ENCODE data around the gene TIMP2. TPM values are rescaled to one million over a fixed set of nuclear protein-coding genes. Genes with fewer than 3 reads are reported as not detected.
"Not testable (repeated sequence)": the region's sequence is repeated elsewhere in the genome, so short reads cannot be mapped to it uniquely, and the experiment has no call there.

Gene TIMP2, protein sequence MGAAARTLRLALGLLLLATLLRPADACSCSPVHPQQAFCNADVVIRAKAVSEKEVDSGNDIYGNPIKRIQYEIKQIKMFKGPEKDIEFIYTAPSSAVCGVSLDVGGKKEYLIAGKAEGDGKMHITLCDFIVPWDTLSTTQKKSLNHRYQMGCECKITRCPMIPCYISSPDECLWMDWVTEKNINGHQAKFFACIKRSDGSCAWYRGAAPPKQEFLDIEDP
- 1.8 and 2.3 TPM in 2 replicates for total RNA-seq

DNA sequence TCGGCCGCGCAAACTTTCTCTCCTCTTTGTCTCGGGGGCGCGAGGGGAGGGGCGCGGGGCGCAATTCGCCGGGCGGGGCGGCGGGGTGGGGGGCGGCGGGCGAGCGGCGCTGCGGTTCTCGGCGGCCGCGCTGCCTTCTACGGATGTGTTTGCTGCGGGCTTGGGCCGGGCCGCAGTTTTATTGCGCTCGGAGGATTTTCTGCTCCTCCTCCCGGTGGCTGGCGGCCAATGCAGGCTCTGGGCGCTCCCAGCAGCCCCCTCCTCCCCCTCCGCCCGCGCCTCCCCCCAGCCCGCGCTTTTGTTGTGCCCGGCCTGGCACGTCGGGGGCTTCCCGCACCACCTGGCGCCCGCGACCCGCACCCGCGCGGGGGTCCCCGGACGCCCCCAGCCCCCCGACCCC is at the start of gene TIMP2:
Gene TIMP2, minus strand, starts transcription at position 154 of the 400 bp plus-strand sequence. CDS start 299 bp downstream, outside the sequence.
- intact Hi-C loops (cut with micrococcal nuclease): loop anchor here (1.0 to 5.0 kb wide), 3 partner anchors 35 to 60 kb away; no protein-coding TSS in a partner anchor

DNA sequence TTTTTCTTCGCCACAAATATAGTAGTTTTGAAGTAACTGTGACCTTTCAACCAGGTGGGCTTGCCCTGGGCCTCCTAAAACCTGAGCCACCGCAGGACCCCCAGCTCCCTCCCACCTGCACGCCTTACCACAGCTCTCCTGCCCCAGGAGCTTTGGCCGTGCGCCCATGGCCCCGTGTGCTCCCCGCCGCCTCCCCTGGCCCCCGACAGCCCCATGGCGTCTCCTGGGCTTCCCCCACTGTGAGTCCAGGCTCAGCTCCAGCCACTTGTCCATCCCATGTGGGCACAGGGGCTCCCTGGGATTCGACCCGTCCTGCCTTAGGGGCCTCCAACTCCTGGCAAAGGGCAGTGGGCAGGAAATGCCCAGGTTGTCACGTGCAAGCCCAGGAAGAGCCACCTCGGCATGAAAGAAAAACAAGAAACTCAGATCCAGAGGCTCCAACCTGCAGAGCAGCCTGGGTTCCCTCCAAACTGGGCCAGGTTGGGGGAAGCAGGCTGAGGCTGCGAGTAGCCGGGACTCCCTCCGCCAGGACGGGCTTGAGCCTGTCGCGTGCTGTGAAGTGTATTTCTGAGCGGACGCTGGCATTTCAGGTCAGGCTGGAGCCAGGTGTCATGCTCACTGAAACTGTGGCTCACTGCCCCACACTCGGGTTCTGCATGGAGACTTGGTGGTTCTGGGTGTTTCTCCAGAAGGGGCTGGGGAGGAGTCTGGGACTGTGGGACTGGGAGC is 48.8 kb upstream of the TIMP2 start:
- intact Hi-C loops (cut with micrococcal nuclease): loop anchor here (5.0 to 10.0 kb wide), 3 partner anchors 47 to 809 kb away; partner anchors contain the start of genes SYNGR2 and TIMP2

DNA sequence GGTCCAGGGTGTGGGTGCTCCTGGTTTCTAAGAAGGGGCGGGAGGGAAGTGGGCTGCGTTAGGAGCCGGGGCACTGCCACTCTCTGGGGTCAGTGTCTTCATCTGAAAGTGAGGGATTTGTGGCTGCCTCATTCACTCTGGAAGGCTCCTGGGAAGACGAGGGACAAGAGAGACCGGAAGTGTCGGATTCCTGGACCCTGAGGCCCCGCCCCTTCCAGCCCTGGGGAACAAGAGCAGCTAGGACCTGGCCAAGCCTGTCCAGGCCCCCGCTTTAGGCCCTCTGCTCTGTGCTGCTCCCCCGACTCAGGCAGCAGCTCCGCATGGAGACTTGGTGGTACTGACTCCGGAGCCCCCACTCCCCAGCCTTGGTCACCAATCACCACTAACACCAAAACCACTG is 48.0 kb upstream of the TIMP2 start:
- intact Hi-C loops (cut with micrococcal nuclease): loop anchor here (5.0 to 10.0 kb wide), 3 partner anchors 46 to 808 kb away; partner anchors contain the start of genes SYNGR2 and TIMP2

DNA sequence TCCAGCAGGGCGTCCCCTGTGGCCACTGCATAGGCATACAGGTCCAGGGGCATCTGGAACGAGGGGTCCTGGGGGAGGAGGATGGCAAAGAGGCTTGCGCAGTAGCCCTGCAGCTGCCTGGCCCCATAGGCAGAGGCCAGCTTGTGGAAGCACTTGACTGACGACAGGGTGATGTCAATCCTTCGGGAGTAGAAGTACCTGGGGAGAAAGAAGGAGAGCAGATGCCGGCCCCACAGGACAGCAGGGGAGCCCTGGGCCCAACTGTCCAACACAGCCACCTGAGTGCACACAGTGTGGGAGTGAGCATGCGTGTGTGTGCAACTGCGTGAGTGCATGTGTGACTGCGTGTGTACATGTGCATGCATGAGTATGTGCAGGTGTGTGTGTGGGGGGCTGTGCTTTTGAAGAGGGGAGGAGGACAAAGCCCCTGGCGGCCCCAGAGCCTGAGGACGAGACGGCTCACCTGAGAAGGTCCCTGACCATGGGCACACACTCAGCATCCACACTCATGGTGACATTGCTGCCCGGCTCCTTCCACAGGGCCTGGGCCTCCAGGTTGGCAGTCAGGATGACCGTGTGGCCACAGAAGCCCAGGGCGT is 47.4 kb upstream of the TIMP2 start:
- intact Hi-C loops (cut with micrococcal nuclease): loop anchor here (5.0 to 10.0 kb wide), 3 partner anchors 45 to 808 kb away; partner anchors contain the start of genes SYNGR2 and TIMP2

DNA sequence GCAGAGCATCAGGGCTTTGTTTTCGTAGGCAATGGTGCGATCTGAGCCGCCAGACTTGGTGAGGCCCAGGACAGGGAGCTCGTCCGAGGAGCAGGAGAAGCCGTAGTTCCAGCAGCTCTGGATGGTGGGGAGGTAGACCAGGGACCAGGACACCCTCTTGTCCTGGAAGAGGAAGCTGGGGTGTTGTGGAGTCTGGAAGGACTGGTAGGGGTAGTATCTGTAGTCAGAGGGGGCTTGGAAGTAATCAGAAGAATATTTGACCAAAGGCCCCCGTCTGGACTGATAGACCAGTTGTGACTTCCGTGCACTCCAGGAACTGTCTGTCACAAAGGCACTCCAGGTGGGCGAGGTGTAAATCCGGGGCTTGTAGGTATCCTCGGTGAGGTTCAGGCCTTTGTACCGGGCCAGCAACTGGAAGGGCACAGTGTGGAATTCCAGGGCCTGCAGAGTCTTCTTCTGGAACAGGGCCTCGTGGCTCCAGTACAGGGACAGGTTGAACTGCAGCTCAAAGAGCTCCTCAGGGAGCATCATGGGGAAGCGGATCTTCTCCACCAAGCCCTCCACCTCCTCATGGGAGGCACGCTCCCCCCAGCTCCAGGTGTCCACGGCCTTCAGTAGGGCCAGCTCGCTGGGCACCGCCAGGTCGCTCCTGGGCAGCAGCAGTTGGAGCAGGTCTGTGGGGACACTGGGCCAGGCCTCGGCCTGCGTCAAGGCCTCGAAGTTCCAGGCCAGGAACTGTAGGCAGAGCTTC is 46.7 kb upstream of the TIMP2 start:
- intact Hi-C loops (cut with micrococcal nuclease): loop anchor here (1.0 to 10.0 kb wide), 5 partner anchors 45 to 807 kb away; partner anchors contain the start of genes SYNGR2 and TIMP2

DNA sequence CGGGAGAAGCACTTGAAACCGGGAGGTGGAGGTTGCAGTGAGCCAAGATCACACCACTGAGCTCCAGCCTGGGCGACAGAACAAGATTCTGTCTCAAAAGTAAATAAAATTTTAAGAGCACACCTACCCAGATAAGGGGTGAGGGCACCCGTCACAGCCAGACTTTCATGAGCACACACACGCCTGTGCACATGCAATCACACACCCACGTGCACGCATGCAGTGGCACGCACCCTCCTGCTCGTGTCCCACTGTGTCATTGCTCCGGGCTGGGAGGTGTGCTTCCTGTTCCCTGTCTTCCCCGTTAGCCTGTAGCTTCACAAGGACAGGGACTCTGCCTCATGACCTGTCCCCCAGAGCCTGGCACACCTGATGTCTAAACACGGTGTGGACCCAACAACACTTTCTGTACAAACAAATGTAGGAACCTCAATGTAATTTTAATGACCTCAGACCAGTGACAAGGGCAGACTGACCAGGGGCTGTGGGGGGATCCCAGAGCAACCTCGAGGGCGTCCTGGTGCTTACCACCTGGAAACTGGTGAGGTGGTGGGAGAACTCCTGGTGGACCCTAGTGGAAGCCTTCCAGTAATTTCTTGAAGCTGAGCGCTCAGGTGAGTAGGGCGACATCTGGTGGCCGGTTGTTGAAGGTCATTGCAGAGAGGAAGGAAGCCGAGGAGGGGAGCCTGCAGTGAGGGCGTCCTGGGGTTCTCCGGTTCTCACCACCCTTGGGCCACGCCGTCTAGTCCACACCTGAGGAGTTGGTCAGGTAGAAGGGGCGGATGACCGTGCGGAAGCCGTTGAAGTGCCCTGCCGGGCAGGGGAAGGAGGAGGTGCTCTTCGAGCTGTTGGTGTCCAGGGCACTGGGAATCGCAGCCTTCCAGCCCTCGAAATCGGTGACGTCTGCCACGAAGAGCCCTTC is 45.9 kb upstream of the TIMP2 start:
- intact Hi-C loops (cut with micrococcal nuclease): loop anchor here (1.0 to 10.0 kb wide), 5 partner anchors 44 to 806 kb away; partner anchors contain the start of genes SYNGR2 and TIMP2

DNA sequence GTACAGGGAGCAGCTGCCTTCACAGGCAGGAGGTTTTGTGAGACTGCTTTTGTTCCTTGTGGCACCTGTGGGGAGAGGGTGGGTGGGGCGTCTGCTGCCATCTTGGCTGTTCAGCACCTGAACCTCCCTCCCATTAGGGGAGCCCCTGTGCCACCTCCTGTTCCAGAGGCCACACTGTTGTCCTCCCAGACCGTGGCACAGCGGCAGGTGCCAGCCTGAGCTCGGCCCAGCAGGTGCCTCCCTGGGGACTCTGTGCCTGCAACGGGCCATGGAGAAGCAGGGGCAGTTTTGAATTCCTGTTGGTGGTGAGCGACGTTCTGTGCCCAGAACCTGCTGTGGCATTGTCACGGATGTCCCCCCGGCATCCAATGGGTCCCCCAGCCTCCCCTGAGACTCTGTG is 44.7 kb upstream of the TIMP2 start:
- intact Hi-C loops (cut with micrococcal nuclease): loop anchor here (5.0 to 10.0 kb wide), 3 partner anchors 43 to 805 kb away; partner anchors contain the start of genes SYNGR2 and TIMP2

DNA sequence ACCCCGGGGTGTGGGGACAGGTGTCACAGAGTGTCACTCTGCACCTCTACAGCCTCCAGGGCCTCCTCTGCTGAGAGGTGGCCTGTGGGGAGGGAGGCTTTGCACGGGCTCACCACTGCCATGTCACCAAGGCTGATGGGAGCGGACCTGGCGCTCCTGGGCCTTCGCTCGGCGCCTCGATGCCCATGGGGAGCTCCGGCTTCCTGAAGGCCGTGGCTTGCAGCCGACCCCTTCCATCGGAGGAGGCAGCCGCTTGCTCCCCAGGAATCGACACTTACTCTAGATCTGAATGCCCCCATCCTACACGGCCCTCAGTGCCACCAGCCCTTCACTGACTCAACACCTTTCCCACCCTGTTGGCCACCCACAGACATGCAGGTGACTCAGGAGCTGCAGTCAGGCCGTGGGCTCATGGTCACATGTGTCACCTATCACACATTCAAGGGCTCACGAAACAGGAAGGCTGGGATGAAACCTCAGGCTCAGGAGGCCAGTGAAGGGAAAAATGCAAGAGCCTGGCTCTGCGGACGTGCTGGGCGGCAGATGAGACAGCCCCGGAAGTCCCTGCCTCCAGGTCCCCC is 42.7 kb upstream of the TIMP2 start:
- intact Hi-C loops (cut with micrococcal nuclease): no loop called here

DNA sequence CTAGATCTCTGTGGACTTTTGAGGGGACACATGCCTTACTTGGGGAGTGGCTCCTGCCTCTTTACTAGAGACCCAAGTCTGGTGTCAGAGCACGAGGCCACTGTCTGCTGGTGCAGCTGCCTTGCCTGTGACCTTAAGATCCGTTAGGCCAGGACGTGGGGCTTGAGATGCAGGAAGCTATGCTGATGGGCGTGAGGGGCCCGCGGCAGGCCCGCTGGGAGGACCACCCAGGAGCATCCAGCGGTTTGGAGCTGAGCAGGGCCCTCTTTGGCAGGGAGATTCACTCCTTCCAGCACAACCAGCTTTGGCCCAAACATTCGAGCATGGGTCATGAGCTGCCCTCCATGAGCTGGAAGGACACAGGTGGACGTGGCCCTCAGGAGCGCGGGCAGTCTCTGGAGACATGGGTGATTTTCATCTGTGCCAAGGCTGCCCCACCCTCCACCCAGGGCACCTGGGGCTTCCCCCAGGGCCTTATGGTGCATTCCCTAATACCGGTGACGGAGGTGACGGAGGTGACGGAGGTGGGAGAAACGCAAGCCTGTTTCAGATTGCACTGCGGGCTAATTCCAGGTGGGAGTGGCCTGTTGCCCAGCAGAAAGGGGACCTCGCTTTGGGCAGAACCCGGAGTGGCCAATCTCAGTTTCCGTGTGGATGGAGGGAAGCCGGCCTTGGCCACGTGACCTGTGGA is 41.9 kb upstream of the TIMP2 start:
- intact Hi-C loops (cut with micrococcal nuclease): no loop called here

DNA sequence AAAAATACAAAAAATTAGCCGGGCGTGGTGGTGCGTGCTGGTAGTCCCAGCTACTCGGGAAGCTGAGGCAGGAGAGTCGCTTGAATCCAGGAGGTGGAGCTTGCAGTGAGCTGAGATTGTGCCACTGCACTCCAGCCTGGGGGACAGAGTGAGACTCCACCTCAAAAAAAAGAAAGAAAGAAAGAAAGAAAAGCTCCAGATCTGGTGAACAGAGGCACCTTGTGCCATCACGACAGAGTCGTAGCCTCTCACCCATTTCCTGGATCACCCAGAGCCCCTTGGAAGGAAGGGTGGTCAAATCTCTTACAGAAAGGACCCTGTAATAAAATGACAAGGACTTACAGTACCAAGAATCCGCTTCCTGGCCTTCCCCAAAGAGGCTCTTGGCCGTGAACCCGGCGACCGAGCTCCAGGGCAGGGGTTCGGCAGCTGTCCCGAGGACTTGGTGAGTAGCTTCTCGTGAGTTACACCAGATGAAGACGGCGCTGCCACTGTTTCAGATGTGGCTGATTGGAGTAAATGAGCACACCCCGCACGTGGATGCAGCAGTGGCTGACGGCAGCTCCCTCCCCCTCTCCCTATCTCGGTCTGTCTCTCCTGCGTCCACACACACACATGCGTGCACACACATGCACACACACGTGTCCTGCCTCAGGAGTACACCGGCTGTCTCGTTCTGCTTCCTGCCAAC is 41.1 kb upstream of the TIMP2 start:
- intact Hi-C loops (cut with micrococcal nuclease): no loop called here

DNA sequence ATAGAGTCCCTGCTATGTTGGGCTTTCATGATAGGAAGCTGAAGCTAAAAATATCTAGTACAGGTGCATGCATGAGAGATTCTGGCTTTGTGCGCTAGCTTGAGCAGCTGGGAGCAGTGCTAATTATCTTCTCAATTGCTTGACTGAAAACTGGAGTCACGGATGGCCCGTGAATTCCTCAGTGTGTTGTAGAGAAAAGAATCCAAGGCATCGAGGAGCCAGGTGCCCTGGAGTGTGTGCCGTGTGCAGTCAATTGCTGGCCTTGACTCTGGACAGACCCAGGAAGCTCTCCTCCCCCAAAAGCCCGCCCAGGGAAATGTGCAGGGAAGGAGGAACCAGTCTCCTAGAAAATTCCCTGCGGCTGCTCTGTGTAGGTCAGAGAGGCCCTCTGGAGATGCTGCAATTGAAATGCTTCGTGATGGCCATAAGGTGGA is 40.3 kb upstream of the TIMP2 start:
- intact Hi-C loops (cut with micrococcal nuclease): no loop called here

DNA sequence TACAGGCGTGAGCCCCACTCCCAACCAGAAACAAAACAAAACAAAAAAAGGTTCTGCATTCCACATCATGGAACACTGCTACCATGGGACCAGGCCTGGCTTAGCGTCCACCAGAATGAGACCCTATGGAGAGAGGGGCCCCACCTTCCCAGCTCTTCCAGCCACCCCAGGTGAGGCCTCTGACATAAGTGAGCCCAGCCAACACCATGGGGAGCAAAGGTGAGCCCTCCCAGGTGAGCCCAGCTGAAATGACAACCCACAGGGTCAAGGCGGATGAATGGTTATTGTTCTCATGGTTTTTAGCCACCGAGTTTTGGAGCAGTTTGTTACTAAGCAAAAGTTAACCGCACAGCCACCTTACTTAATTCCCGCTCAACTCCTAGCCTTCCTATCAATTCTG is 38.2 kb upstream of the TIMP2 start:
- intact Hi-C loops (cut with micrococcal nuclease): no loop called here

DNA sequence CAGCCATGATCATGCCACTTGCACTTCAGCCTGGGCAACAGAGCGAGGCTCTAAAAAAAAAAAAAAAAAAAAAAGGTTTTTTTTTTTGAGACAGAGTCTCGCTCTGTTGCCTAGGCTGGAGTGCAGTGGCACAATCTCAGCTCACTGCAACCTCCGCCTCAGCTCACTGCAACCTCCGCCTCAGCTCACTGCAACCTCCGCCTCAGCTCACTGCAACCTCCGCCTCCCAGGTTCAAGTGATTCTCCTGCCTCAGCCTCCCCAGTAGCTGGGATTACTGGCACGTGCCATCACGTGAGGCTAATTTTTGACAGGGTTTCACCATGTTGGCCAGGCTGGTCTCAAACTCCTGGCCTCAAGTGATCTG is 37.8 kb upstream of the TIMP2 start:
- intact Hi-C loops (cut with micrococcal nuclease): not testable (repeated sequence)

DNA sequence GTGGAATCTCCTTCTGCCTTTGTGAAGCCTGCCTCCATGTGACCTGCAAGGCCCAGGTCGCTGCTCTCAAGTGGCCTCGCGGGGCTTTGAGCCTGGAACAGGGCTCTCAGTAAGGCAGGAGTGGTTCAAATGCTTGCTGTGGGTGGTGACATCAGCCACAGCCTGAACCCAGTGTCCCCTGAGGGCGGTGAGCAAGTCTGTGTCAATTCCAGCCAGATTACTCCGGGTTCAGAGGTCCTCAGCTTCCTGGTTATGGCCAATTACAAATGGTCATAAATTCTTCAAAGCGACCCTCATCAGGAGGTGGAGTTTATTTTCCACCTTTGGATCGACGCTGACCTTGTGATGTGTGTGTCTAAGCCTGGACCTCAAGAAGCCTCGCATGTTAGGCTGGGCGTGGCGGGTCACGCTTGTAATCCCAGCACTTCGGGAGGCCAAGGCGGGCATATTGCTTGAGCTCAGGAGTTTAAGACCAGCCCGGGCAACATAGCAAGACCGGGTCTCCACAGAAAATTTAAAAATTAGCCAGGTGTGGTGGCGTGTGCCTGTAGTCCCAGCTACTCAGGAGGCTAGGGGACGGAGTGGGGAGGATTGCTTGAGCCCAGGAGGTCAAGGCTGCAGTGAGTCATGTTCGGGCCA is 37.3 kb upstream of the TIMP2 start:
- intact Hi-C loops (cut with micrococcal nuclease): no loop called here

DNA sequence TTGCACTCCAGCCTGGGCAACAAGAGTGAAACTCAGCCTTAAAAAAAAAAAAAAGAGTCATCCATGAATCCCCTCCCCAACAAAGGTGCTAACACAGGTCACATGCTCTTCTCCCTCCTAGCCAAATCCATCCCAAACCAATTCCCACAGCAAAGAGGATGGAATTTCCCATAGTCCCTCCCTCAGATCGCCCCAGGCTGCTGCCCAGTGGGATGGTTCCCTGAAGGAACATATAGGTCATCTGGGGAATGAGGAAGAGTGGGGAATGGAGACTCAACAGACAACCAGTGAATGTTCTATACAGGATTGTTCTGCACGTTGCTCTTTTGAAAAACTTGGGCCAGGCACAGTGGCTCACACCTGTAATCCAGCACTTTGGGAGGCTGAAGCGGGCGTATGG is 36.4 kb upstream of the TIMP2 start:
- intact Hi-C loops (cut with micrococcal nuclease): no loop called here

DNA sequence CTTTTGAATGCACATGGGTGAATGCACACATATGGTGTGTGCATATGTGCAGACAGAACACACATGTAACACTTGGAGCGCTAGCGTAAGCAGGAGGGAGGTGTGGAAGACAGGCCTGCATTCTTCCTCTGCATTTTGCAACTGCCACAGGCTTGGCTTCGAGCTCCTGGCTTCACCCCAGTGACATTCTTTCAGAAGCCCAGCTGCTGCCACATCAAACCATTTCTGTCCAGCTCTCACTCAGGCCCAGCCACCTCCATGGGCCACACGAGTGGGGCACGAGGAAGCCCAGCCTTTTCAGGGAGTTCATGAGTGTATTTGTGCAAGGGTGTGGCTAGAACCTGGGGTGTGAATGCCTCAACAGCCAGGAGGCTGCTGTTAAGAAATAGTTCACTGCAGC is 35.7 kb upstream of the TIMP2 start:
- intact Hi-C loops (cut with micrococcal nuclease): no loop called here

DNA sequence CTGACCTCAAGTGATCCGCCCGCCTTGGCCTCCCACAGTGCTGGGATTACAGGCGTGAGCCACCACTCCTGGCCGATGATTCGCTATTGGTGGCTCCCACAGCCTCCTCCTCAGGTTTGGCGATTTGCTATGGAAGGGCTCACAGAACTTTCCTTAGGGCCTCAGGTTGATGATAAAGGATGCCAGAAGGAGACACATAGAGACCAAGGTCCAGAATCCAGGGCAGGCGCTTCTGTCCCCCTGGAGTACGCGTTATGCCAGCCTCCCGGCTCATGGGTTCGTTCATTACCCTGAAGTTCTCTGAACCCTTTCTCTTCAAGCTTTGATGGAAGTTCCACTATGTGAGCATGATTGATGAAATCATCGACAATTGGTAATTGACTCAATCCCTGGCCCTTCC is 34.6 kb upstream of the TIMP2 start:
- intact Hi-C loops (cut with micrococcal nuclease): no loop called here

DNA sequence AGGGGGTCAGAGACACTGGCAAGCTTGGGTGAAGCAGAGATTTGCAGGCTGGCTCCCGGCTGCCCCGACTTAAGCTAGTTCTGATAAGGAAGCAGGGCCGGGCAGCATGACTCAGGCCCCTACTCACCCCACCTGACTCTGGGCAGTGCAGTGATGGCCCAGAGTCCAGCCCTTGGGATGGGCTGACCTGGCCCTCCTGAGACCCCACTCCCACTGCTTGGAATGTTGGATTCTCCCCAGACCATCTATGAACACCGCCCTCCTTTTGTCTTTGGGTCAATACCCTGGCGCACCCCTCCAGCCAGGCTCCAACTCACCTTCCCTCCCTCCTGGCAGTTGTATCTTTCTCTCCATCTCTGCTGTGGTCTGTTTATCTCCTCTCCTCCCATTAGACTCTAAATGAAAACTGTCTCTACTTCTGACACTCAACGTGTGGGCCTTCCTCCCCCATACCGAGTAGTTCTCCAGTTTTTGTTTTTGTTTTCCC is 33.5 kb upstream of the TIMP2 start:
- intact Hi-C loops (cut with micrococcal nuclease): no loop called here

Measured in T-helper 1 cell treated with Interleukin-12 subunit alpha and Interleukin-12 subunit beta and Interleukin-4 antibody, amounts not matched to agents 30 ng/mL and 1 ng/mL, for 36 hours (primary cell).